Gastrocnemius medialis (tissue), 4 donors: ENCODE data around the gene SYDE1. TPM values are rescaled to one million over a fixed set of nuclear protein-coding genes. Genes with fewer than 3 reads are reported as not detected.

ENCODE experiments used
- ATAC-seq, 2 donors: fragments of 150-250 bp; one replicate each; pipeline ENCODE4 v1.9.1; 2016
- DNase-seq, 2 donors: peaks; one replicate each; pipeline ENCODE4 v3.0.0-alpha.2; 2019
- H3K27ac ChIP-seq, 4 donors: fragments of 200-600 bp; sonication (generic); 1 replicate in 1 of 4; 2 replicates in 3 of 4; pipeline ENCODE4 v1.5.1; 2016 to 2018; ENCODE audit warnings: mild to moderate bottlenecking in 2 of 4, moderate library complexity in 1 of 4
- H3K27me3 ChIP-seq, 3 donors: fragments of 200-600 bp; sonication (generic) in 2 of 3; 1 replicate in 1 of 3; 2 replicates in 2 of 3; pipeline versions ENCODE4 v1.5.1 to v1.6.0; 2016 to 2019; ENCODE audit warnings: mild to moderate bottlenecking in 1 of 3, moderate library complexity in 1 of 3
- H3K36me3 ChIP-seq, 2 donors: fragments of 200-600 bp; sonication (generic) in 1 of 2; one replicate each; pipeline ENCODE4 v1.5.1; 2017 to 2018
- H3K4me1 ChIP-seq, 2 donors: fragments of 200-600 bp; sonication (generic) in 1 of 2; one replicate each; pipeline ENCODE4 v1.5.1; 2016 to 2017; ENCODE audit warnings: mild to moderate bottlenecking in 2 of 2
- H3K4me3 ChIP-seq, 4 donors: fragments of 200-600 bp; sonication (generic) in 3 of 4; 1 replicate in 1 of 4; 2 replicates in 3 of 4; pipeline ENCODE4 v1.5.1; 2016 to 2019; ENCODE audit warnings: mild to moderate bottlenecking in 2 of 4
- H3K9me3 ChIP-seq, 3 donors: fragments of 200-600 bp; sonication (generic) in 2 of 3; 1 replicate in 1 of 3; 2 replicates in 2 of 3; pipeline ENCODE4 v1.5.1; 2016 to 2019
- POLR2A ChIP-seq, 2 donors: fragments of 450-650 bp; IDR thresholded peaks; one replicate each; pipeline ENCODE4 v1.6.1; 2017; ENCODE audit warnings: antibody characterized with exemption in 2 of 2, mild to moderate bottlenecking in 2 of 2, moderate library complexity in 2 of 2
- in situ Hi-C, 4 donors: fragments of 200-750 bp; cut with MboI; loops; one replicate each; pipeline versions ENCODE4 v1.15.0 to v1.8.0; 2017; ENCODE audit warnings: low sequenced_read_pairs in 4 of 4
- intact Hi-C: fragments of 100-400 bp; cut with DNase I; formaldehyde crosslinking; loops from one replicate; pipeline ENCODE4 v1.15.1; 2023; ENCODE audit warnings: low total_unique reads
- total RNA-seq, 4 donors: library from RNA; depleted of rRNA; stranded (reverse); fragments of >200 nt; gene quantifications; one replicate each; pipeline versions ENCODE4 v1.1.0 to v1.2.3, GENCODE V29; 2016
- TF ChIP-seq, protein P1 (sequence below), 5 experiments: fragments of 450-650 bp in 3 of 5; fragments of 200-600 bp in 2 of 5; sonication (generic) in 2 of 5; IDR thresholded peaks in 4 of 5; conservative IDR thresholded peaks in 1 of 5; 1 replicate in 4 of 5; 2 replicates in 1 of 5; pipeline ENCODE4 v1.5.1; 2016 to 2019; ENCODE audit warnings: antibody characterized with exemption in 5 of 5, mild to moderate bottlenecking in 3 of 5, moderate library complexity in 3 of 5

SYDE1 gene
- total RNA-seq, 4 donors from 2014 or later: 3.2 to 6.3 (median 5.2) TPM

- ATAC-seq: no peak
- Histone ChIP-seq H3K36me3 (peaks cover 0 to 55% of the 10 kb centered on the region in 2 donors), H3K4me3 (no peak overlapping the region), H3K27me3 (no peaks in the 10 kb centered on the region), H3K27ac (no peak overlapping the region), H3K9me3 (no peaks in the 10 kb centered on the region), H3K4me1 (no peaks in the 10 kb centered on the region)
- DNase-seq: no peak
- in situ Hi-C loops (no loop called here), intact Hi-C loops (no loop called here)
- no peak for TF ChIP-seq POLR2A (IDR thresholded peaks at IDR 0.05)
- TF ChIP-seq, protein P1, sequence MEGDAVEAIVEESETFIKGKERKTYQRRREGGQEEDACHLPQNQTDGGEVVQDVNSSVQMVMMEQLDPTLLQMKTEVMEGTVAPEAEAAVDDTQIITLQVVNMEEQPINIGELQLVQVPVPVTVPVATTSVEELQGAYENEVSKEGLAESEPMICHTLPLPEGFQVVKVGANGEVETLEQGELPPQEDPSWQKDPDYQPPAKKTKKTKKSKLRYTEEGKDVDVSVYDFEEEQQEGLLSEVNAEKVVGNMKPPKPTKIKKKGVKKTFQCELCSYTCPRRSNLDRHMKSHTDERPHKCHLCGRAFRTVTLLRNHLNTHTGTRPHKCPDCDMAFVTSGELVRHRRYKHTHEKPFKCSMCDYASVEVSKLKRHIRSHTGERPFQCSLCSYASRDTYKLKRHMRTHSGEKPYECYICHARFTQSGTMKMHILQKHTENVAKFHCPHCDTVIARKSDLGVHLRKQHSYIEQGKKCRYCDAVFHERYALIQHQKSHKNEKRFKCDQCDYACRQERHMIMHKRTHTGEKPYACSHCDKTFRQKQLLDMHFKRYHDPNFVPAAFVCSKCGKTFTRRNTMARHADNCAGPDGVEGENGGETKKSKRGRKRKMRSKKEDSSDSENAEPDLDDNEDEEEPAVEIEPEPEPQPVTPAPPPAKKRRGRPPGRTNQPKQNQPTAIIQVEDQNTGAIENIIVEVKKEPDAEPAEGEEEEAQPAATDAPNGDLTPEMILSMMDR (IDR thresholded peaks at IDR 0.05 in 4 of 5, conservative IDR thresholded peaks at IDR 0.05 in 1 of 5): no peak
Measured at GRCh38 chr19:15118248-15118647, 11.0 kb downstream of the SYDE1 start.

DNA sequence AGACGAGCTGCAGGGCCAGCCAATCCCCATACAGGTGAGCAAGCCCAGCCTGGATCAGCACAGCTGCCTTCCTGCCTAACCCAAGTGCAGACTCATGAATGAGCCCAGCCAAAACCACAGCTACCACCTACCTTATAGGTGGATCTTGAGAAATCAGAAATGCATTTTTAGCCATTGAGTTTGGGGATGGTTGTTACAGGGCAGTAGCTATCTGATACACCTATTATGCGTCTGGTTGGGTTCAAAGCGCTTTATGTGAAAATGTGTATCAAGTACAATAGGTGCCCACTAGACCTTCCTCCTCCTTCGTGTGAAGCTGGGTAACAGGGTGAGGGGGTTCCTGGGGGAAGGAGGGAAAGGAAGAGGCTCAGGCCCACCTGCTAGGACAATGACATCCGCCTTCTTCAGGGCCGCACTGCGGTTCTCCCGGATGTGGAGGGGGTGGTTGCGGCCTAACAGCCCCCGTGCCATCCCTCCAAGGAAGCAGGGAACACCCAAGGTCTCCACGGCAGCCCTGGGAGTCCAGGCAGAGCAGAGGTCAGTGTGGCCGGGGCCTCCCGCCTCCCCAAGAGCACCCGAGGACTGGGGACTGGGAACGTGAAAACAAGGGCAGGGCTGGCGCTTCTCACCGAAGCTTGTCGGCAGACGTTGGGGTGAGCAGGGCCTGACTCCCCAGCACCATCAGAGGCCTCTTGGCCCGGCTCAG, 11.7 kb downstream of the SYDE1 start:
- H3K36me3 ChIP-seq: peaks cover 0 to 55% of the 10 kb centered on the region in 2 donors
- H3K4me1 ChIP-seq: peaks cover 0 to 3% of the 10 kb centered on the region in 2 donors
- H3K4me3 ChIP-seq: no peak overlapping the region
- DNase-seq (no peak), ATAC-seq (no peak)
- no peaks in the 10 kb centered on the region for H3K27me3 ChIP-seq
- H3K9me3 ChIP-seq: no peaks in the 10 kb centered on the region
- TF ChIP-seq POLR2A (IDR thresholded peaks at IDR 0.05): no peak
- TF ChIP-seq, protein P1 (IDR thresholded peaks at IDR 0.05 in 4 of 5, conservative IDR thresholded peaks at IDR 0.05 in 1 of 5): no peak
- in situ Hi-C loops (no loop called here), intact Hi-C loops (no loop called here)
- no peak overlapping the region for H3K27ac ChIP-seq

- Histone ChIP-seq H3K4me1 (peaks cover 10 to 13% of the 10 kb centered on the region in 2 donors), H3K36me3 (peaks cover 0 to 55% of the 10 kb centered on the region in 2 donors), H3K27ac (no peak overlapping the region), H3K4me3 (no peak overlapping the region), H3K27me3 (no peaks in the 10 kb centered on the region), H3K9me3 (no peaks in the 10 kb centered on the region)
- intact Hi-C loops (loop anchor here (10.0 kb wide), 2 partner anchors 556 to 1064 kb away; partner anchors contain the start of gene FAM32A), in situ Hi-C loops (no loop called here)
- DNase-seq: no peak
- no peak for ATAC-seq
- TF ChIP-seq, protein P1 (IDR thresholded peaks at IDR 0.05 in 4 of 5, conservative IDR thresholded peaks at IDR 0.05 in 1 of 5): no peak
- TF ChIP-seq POLR2A (IDR thresholded peaks at IDR 0.05): no peak
Measured at GRCh38 chr19:15120135-15121026, 13.2 kb downstream of the SYDE1 start.

GRCh38 chr19:15122331-15123030, 15.3 kb downstream of the SYDE1 start:
- intact Hi-C loops (loop anchor here (10.0 kb wide), 2 partner anchors 558 to 1062 kb away; partner anchors contain the start of gene FAM32A), in situ Hi-C loops (no loop called here)
- H3K4me1 ChIP-seq: peaks cover 13 to 15% of the 10 kb centered on the region in 2 donors
- H3K27ac ChIP-seq: no peak overlapping the region
- no peak overlapping the region for H3K4me3 ChIP-seq
- DNase-seq: no peak
- no peaks in the 10 kb centered on the region for H3K9me3 ChIP-seq
- no peak for ATAC-seq
- H3K27me3 ChIP-seq: no peaks in the 10 kb centered on the region
- TF ChIP-seq, protein P1 (IDR thresholded peaks at IDR 0.05 in 4 of 5, conservative IDR thresholded peaks at IDR 0.05 in 1 of 5): no peak
- no peak for TF ChIP-seq POLR2A (IDR thresholded peaks at IDR 0.05)
- H3K36me3 ChIP-seq: peaks cover 0 to 36% of the 10 kb centered on the region in 2 donors
